Neuronal stem cell (in vitro differentiated cells): ENCODE data around the gene RAB13.

ENCODE experiments used
- DNase-seq: peaks from one replicate; pipeline ENCODE4 v3.0.0-alpha.2; 2013; ENCODE audit warnings: low spot score
- H2AFZ ChIP-seq: one replicate; pipeline ENCODE4 v1.6.1; 2013; ENCODE audit warnings: mild to moderate bottlenecking, low read length, inconsistent platforms
- H2AK5ac ChIP-seq: 2 replicates; pipeline ENCODE4 v1.6.1; 2013; ENCODE audit warnings: low read depth, mild to moderate bottlenecking, inconsistent platforms, low read length, moderate library complexity, mixed read lengths
- H2BK120ac ChIP-seq: 2 replicates; pipeline ENCODE4 v1.6.1; 2013; ENCODE audit warnings: low read depth, mild to moderate bottlenecking, inconsistent platforms, low read length, moderate library complexity, mixed read lengths
- H2BK12ac ChIP-seq: one replicate; pipeline ENCODE4 v1.6.1; 2013; ENCODE audit warnings: low read length, inconsistent platforms
- H2BK15ac ChIP-seq: 2 replicates; pipeline ENCODE4 v1.6.1; 2013; ENCODE audit warnings: mild to moderate bottlenecking, low read length, inconsistent platforms, mixed read lengths
- H2BK5ac ChIP-seq: one replicate; pipeline ENCODE4 v1.6.1; 2013; ENCODE audit warnings: inconsistent platforms, mild to moderate bottlenecking, low read length, moderate library complexity
- H3K14ac ChIP-seq: one replicate; pipeline ENCODE4 v1.6.1; 2013; ENCODE audit warnings: low read length, inconsistent platforms
- H3K18ac ChIP-seq: 2 replicates; pipeline ENCODE4 v1.6.1; 2013; ENCODE audit warnings: low read length, inconsistent platforms
- H3K23ac ChIP-seq: 2 replicates; pipeline ENCODE4 v1.6.1; 2013; ENCODE audit warnings: low read depth, mild to moderate bottlenecking, mixed read lengths, low read length, inconsistent platforms; ENCODE audit not compliant: poor library complexity
- H3K27ac ChIP-seq: replicated peaks from 3 replicates; pipeline ENCODE4 v1.5.1; 2013; ENCODE audit warnings: low read length, inconsistent platforms
- H3K27me3 ChIP-seq, 3 experiments: 2 replicates each; pipeline ENCODE4 v1.6.1; 2013; ENCODE audit warnings: low read length in 3 of 3, mild to moderate bottlenecking in 2 of 3, inconsistent platforms in 1 of 3, low read depth in 1 of 3, mixed read lengths in 1 of 3, moderate library complexity in 1 of 3; ENCODE audit not compliant: control insufficient read depth in 3 of 3, insufficient read depth in 3 of 3
- H3K36me3 ChIP-seq, 2 donors: replicated peaks in 1 of 2; 2 replicates each; pipeline ENCODE4 v1.6.1; 2013; ENCODE audit warnings: low read length in 2 of 2; ENCODE audit not compliant: control insufficient read depth in 2 of 2, insufficient read depth in 2 of 2
- H3K4ac ChIP-seq: 2 replicates; pipeline ENCODE4 v1.6.1; 2013; ENCODE audit warnings: inconsistent platforms, mild to moderate bottlenecking, low read length, moderate library complexity
- H3K4me1 ChIP-seq, 2 donors: 1 replicate in 1 of 2; 2 replicates in 1 of 2; pipeline ENCODE4 v1.6.1; 2013; ENCODE audit warnings: low read length in 2 of 2, low read depth in 1 of 2; ENCODE audit not compliant: control insufficient read depth in 2 of 2, insufficient read depth in 1 of 2
- H3K4me2 ChIP-seq: one replicate; pipeline ENCODE4 v1.6.1; 2013; ENCODE audit warnings: mild to moderate bottlenecking, low read length, inconsistent platforms; ENCODE audit not compliant: insufficient read depth, poor library complexity, severe bottlenecking
- H3K4me3 ChIP-seq, 2 donors: 2 replicates each; pipeline ENCODE4 v1.5.1; 2013; ENCODE audit warnings: low read length in 2 of 2, mild to moderate bottlenecking in 2 of 2, inconsistent platforms in 1 of 2, moderate library complexity in 1 of 2
- H3K79me1 ChIP-seq: one replicate; pipeline ENCODE4 v1.6.1; 2013; ENCODE audit warnings: low read depth, mild to moderate bottlenecking, inconsistent platforms, low read length, moderate library complexity
- H3K9ac ChIP-seq: one replicate; pipeline ENCODE4 v1.6.1; 2013; ENCODE audit warnings: mild to moderate bottlenecking, low read depth, low read length, inconsistent platforms; ENCODE audit not compliant: poor library complexity
- H3K9me3 ChIP-seq, 2 donors: replicated peaks in 1 of 2; 2 replicates each; pipeline versions ENCODE3 to v1.6.1; 2013; ENCODE audit warnings: low read length in 2 of 2, mild to moderate bottlenecking in 2 of 2, inconsistent platforms in 1 of 2, low read depth in 1 of 2, mixed read lengths in 1 of 2, moderate library complexity in 1 of 2; ENCODE audit not compliant: control insufficient read depth in 2 of 2, insufficient read depth in 1 of 2
- H4K8ac ChIP-seq: one replicate; pipeline ENCODE4 v1.6.1; 2013; ENCODE audit warnings: low read depth, mild to moderate bottlenecking, inconsistent platforms, low read length, moderate library complexity
- H4K91ac ChIP-seq: one replicate; pipeline ENCODE4 v1.6.1; 2013; ENCODE audit warnings: low read length, low read depth, mild to moderate bottlenecking, inconsistent platforms; ENCODE audit not compliant: poor library complexity
- WGBS, 2 donors: extraction: QIAGEN DNeasy Blood & Tissue Kit; methylation state at CpG; one replicate each; pipeline ENCODE4 v1.1.7; 2013; ENCODE audit warnings: missing lambda C conversion rate in 2 of 2, mixed read lengths in 1 of 2; ENCODE audit not compliant: insufficient read length in 2 of 2, insufficient replicate concordance in 1 of 2; ENCODE audit errors: extremely low coverage in 2 of 2; 5-methylcytosine and 5-hydroxymethylcytosine counted together

The RAB13 gene

GRCh38 chr1:153945131-153945794, 40.9 kb downstream of the RAB13 start:
- Histone ChIP-seq H3K27me3 (peaks cover 0 to 3% (median 0%) of the 10 kb centered on the region in 3 experiments), H3K18ac (peak overlapping the region; percentile 88), H4K91ac (no peak overlapping the region), H2AFZ (peak overlapping the region; percentile 89), H2BK12ac (no peak overlapping the region), H3K4ac (no peak overlapping the region), H2BK5ac (no peak overlapping the region), H2AK5ac (peak overlapping the region; percentile 64), H3K79me1 (peaks cover 4% of the 10 kb centered on the region), H3K27ac (no peak overlapping the region), H2BK15ac (no peak overlapping the region), H3K4me1 (peaks cover 7 to 13% of the 10 kb centered on the region in 2 donors), H3K14ac (no peak overlapping the region), H3K23ac (no peak overlapping the region), H2BK120ac (no peak overlapping the region), H3K4me3 (peak overlapping the region; percentile 89 to 94), H3K9ac (no peak overlapping the region), H3K36me3 (peaks cover 12 to 77% of the 10 kb centered on the region in 2 donors), H4K8ac (no peak overlapping the region), H3K9me3 (no peaks in the 10 kb centered on the region), H3K4me2 (peak overlapping the region; percentile 99)
- no CpG with 5 or more reads among the region's 12 CpGs for WGBS, 2 donors
- DNase-seq = no peak

GRCh38 chr1:153944827-153945117, 41.4 kb downstream of the RAB13 start:
- no peak overlapping the region for H3K9ac ChIP-seq
- H4K8ac ChIP-seq = no peak overlapping the region
- H2AFZ ChIP-seq = no peak overlapping the region
- H3K4me3 ChIP-seq = peak overlapping the region in 1 of 2 donors; percentile 89
- no peak overlapping the region for H4K91ac ChIP-seq
- no peak for DNase-seq
- no peaks in the 10 kb centered on the region for H3K9me3 ChIP-seq
- H3K79me1 ChIP-seq = peaks cover 4% of the 10 kb centered on the region
- no CpG with 5 or more reads among the region's 3 CpGs for WGBS, 2 donors
- no peak overlapping the region for H3K27ac ChIP-seq
- no peak overlapping the region for H2BK15ac ChIP-seq
- no peak overlapping the region for H2BK5ac ChIP-seq
- peaks cover 10 to 77% of the 10 kb centered on the region in 2 donors for H3K36me3 ChIP-seq
- H3K23ac ChIP-seq = no peak overlapping the region
- H3K27me3 ChIP-seq = peaks cover 0 to 3% (median 0%) of the 10 kb centered on the region in 3 experiments
- no peak overlapping the region for H3K18ac ChIP-seq
- H2BK120ac ChIP-seq = no peak overlapping the region
- no peak overlapping the region for H2BK12ac ChIP-seq
- no peak overlapping the region for H3K14ac ChIP-seq
- no peak overlapping the region for H3K4me2 ChIP-seq
- peaks cover 7 to 13% of the 10 kb centered on the region in 2 donors for H3K4me1 ChIP-seq
- H3K4ac ChIP-seq = no peak overlapping the region
- no peak overlapping the region for H2AK5ac ChIP-seq

- peaks cover 7 to 13% of the 10 kb centered on the region in 2 donors for H3K4me1 ChIP-seq
- no peak overlapping the region for H2BK15ac ChIP-seq
- H3K36me3 ChIP-seq = peaks cover 10 to 78% of the 10 kb centered on the region in 2 donors
- H3K79me1 ChIP-seq = peaks cover 4% of the 10 kb centered on the region
- no peak overlapping the region for H2BK12ac ChIP-seq
- H3K14ac ChIP-seq = no peak overlapping the region
- no peak overlapping the region for H2BK5ac ChIP-seq
- no peak for DNase-seq
- no peak overlapping the region for H3K27ac ChIP-seq
- H2AK5ac ChIP-seq = no peak overlapping the region
- H2BK120ac ChIP-seq = no peak overlapping the region
- no peak overlapping the region for H4K8ac ChIP-seq
- no peak overlapping the region for H4K91ac ChIP-seq
- H3K9ac ChIP-seq = peak overlapping the region; percentile 52
- WGBS, 2 donors = no CpG with 5 or more reads among the region's 15 CpGs
- no peak overlapping the region for H3K23ac ChIP-seq
- no peaks in the 10 kb centered on the region for H3K9me3 ChIP-seq
- no peak overlapping the region for H3K4me2 ChIP-seq
- H3K27me3 ChIP-seq = peaks cover 0 to 3% (median 0%) of the 10 kb centered on the region in 3 experiments
- no peak overlapping the region for H2AFZ ChIP-seq
- H3K4me3 ChIP-seq = peak overlapping the region; percentile 13 to 89
- no peak overlapping the region for H3K18ac ChIP-seq
- H3K4ac ChIP-seq = no peak overlapping the region
These were observed 41.9 kb downstream of the RAB13 start for GRCh38 chr1:153944005-153944826.
